Activated T-cell treated with anti-CD3 and anti-CD28 coated beads, Interleukin-2, amount 50 U/mL, for 24 hours (primary cell): ENCODE results near the gene RHOC.

ENCODE experiments used
- DNase-seq: peaks from one replicate; pipeline ENCODE4 v3.0.0-alpha.2; 2020
- H3K27ac Mint-ChIP-seq: 2 replicates; pipeline ENCODE4 v1.8.0; 2020; ENCODE audit warnings: mild to moderate bottlenecking, mixed read lengths
- H3K27me3 Mint-ChIP-seq: 2 replicates; pipeline ENCODE4 v1.8.0; 2020; ENCODE audit warnings: mixed read lengths
- H3K36me3 Mint-ChIP-seq: 2 replicates; pipeline ENCODE4 v1.8.0; 2020; ENCODE audit warnings: low read depth, mixed read lengths
- H3K4me1 Mint-ChIP-seq: 2 replicates; pipeline ENCODE4 v1.8.0; 2020; ENCODE audit warnings: low read depth, mixed read lengths
- H3K4me3 Mint-ChIP-seq: 2 replicates; pipeline ENCODE4 v1.8.0; 2020; ENCODE audit warnings: mild to moderate bottlenecking, moderate library complexity, mixed read lengths
- H3K9me3 Mint-ChIP-seq: 2 replicates; pipeline ENCODE4 v1.8.0; 2020; ENCODE audit warnings: mixed read lengths

Gene RHOC

GRCh38 chr1:112712191-112712590 is 5.3 kb upstream of the RHOC start:
- Mint-ChIP-seq H3K9me3 (no peaks in the 10 kb centered on the region), H3K27ac (no peak overlapping the region), H3K27me3 (peaks cover 34% of the 10 kb centered on the region), H3K4me3 (no peak overlapping the region), H3K36me3 (no peaks in the 10 kb centered on the region), H3K4me1 (peaks cover 31% of the 10 kb centered on the region)
- DNase-seq: no peak

DNA sequence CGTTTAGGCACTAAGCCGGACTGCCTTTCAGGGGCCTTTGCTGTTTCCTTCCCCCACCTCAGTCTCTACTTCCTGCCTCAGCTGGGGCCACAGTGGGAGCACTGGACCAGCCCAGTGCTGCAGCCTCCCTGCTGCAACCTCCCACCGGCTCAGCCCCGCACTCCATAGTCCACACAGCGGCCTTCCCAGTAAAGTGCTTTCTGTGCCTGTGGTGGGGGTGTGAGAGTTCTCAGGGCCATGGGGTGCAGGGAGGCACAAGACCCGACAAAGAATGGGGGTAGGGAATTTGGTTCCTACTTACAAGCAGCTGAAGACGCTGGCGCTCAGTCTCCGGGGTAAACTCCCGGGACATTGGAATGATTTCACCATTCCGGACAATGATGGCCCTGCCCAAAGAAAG is 4.7 kb upstream of the RHOC start:
- H3K9me3 Mint-ChIP-seq: no peaks in the 10 kb centered on the region
- no peak overlapping the region for H3K4me3 Mint-ChIP-seq
- H3K27me3 Mint-ChIP-seq: peaks cover 34% of the 10 kb centered on the region
- H3K36me3 Mint-ChIP-seq: no peaks in the 10 kb centered on the region
- no peak overlapping the region for H3K27ac Mint-ChIP-seq
- DNase-seq: no peak
- H3K4me1 Mint-ChIP-seq: peaks cover 28% of the 10 kb centered on the region

DNA sequence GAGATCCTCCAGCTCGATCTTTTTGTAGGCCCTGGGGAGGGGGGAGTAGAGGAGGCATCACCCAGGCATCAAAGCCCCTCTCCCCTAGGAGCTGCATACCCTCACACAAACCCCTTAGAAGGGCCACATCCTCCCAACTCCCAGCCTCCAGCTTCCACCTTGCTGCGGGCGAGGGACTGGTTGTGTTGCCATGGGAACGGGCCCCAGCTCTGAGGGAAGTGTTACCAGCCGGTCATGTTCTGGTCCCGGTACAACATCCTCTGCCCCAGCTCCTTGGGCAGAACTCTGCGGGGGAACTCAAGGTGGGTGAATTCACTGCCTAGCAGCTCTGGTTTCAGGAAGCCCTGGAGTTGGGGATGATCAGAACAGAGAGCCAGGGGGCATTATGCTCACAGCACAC is 4.1 kb upstream of the RHOC start:
- Mint-ChIP-seq H3K9me3 (no peaks in the 10 kb centered on the region), H3K36me3 (no peaks in the 10 kb centered on the region), H3K27me3 (peaks cover 34% of the 10 kb centered on the region), H3K4me1 (peaks cover 28% of the 10 kb centered on the region), H3K27ac (no peak overlapping the region), H3K4me3 (no peak overlapping the region)
- no peak for DNase-seq

- Mint-ChIP-seq H3K4me1 (peaks cover 28% of the 10 kb centered on the region), H3K27ac (no peak overlapping the region), H3K9me3 (no peaks in the 10 kb centered on the region), H3K27me3 (peaks cover 34% of the 10 kb centered on the region), H3K4me3 (no peak overlapping the region), H3K36me3 (no peaks in the 10 kb centered on the region)
- DNase-seq: no peak
These were observed 3.7 kb upstream of the RHOC start for GRCh38 chr1:112710586-112710985.

DNA sequence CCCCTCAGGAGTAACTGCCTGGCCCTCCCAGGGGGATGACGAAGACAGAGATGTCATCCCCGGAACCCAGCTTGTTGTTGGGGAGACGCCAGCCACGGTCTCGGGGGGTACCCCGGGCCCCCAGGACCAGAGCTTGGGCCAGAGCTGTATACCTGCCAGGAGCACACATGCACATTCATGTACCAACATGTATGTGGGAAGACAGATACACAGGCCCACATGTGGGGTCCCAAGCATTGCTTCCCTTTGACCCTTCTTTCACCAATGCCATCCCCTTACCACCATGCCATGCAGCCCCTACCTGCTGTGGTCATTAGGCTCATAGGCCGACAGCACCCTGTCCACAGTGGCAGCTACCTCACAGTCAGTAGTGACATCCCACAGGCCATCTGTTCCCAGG is 3.2 kb upstream of the RHOC start:
- peaks cover 34% of the 10 kb centered on the region for H3K27me3 Mint-ChIP-seq

DNA sequence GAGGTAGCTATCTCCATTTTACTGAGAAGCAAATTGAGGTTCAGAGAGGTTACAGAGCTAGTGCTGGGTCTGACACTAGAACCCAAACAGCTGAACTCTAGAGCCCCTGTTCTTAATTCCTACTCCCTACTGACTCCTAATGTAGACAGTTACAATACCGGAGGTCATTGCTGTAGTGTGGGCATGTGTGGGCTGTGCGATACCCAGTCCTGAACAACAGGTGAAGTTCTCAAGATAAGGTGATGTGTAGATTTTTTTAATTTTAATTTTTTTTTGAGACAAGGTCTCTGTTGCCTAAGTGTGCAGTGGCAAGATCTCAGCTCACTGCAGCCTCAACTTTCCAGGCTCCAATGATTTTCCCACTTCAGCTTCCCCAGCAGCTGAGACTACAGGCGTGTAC is 1.6 kb upstream of the RHOC start:
- no peak overlapping the region for H3K27ac Mint-ChIP-seq
- no peaks in the 10 kb centered on the region for H3K9me3 Mint-ChIP-seq
- H3K4me3 Mint-ChIP-seq: no peak overlapping the region
- no peak for DNase-seq
- no peaks in the 10 kb centered on the region for H3K36me3 Mint-ChIP-seq
- H3K27me3 Mint-ChIP-seq: peaks cover 25% of the 10 kb centered on the region
- H3K4me1 Mint-ChIP-seq: peaks cover 44% of the 10 kb centered on the region

More for the DNA sequence above, 3.2 kb upstream of the RHOC start:
- DNase-seq: no peak
- H3K4me1 Mint-ChIP-seq: peaks cover 30% of the 10 kb centered on the region
- H3K9me3 Mint-ChIP-seq: no peaks in the 10 kb centered on the region
- no peak overlapping the region for H3K4me3 Mint-ChIP-seq
- no peaks in the 10 kb centered on the region for H3K36me3 Mint-ChIP-seq
- no peak overlapping the region for H3K27ac Mint-ChIP-seq

GRCh38 chr1:112708002-112708448 is 1.1 kb upstream of the RHOC start:
- Mint-ChIP-seq H3K27me3 (peaks cover 20% of the 10 kb centered on the region), H3K9me3 (no peaks in the 10 kb centered on the region), H3K36me3 (no peaks in the 10 kb centered on the region), H3K4me1 (peaks cover 47% of the 10 kb centered on the region), H3K4me3 (peak overlapping the region; percentile 62), H3K27ac (no peak overlapping the region)
- DNase-seq: no peak

- Mint-ChIP-seq H3K27ac (peak overlapping the region; percentile 79), H3K4me1 (peaks cover 53% of the 10 kb centered on the region), H3K4me3 (peak overlapping the region; percentile 62), H3K27me3 (peaks cover 14% of the 10 kb centered on the region), H3K9me3 (no peaks in the 10 kb centered on the region), H3K36me3 (peaks cover 2% of the 10 kb centered on the region)
- DNase-seq: peak; percentile 82
These were observed 484 bp upstream of the RHOC start for GRCh38 chr1:112707221-112708001.

- H3K27me3 Mint-ChIP-seq: peaks cover 11% of the 10 kb centered on the region
- peaks cover 74% of the 10 kb centered on the region for H3K4me1 Mint-ChIP-seq
- H3K9me3 Mint-ChIP-seq: no peaks in the 10 kb centered on the region
- peak overlapping the region; percentile 71 for H3K27ac Mint-ChIP-seq
- peak overlapping the region; percentile 68 for H3K4me3 Mint-ChIP-seq
- H3K36me3 Mint-ChIP-seq: peaks cover 22% of the 10 kb centered on the region
- peak; percentile 56 for DNase-seq
These were observed 1.8 kb downstream of the RHOC start for GRCh38 chr1:112704934-112705627.

- Mint-ChIP-seq H3K9me3 (no peaks in the 10 kb centered on the region), H3K27me3 (peaks cover 11% of the 10 kb centered on the region), H3K27ac (peak overlapping the region; percentile 71), H3K4me1 (peaks cover 74% of the 10 kb centered on the region), H3K4me3 (peak overlapping the region; percentile 68), H3K36me3 (peaks cover 28% of the 10 kb centered on the region)
- no peak for DNase-seq
These were observed 2.5 kb downstream of the RHOC start for GRCh38 chr1:112704391-112704933.

DNA sequence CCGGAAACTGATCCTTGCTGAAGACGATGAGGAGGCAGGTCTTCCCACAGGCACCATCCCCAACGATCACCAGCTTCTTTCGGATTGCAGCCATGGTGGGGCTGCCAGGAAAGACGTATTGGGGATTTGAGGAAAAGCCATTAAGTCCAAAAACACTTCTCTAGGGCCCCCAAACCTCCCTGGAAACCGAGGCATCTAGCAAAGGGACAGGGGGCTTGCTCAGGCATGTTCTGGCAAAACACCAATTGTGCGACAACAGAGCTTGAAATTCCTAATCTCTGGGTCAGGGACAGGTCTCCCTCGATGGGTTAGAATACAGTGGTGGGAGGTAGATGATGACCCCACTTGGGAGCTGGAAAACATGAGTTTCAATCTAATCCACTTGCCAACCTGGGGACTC is 3.2 kb downstream of the RHOC start:
- H3K4me3 Mint-ChIP-seq: no peak overlapping the region
- H3K27ac Mint-ChIP-seq: peak overlapping the region; percentile 37

DNA sequence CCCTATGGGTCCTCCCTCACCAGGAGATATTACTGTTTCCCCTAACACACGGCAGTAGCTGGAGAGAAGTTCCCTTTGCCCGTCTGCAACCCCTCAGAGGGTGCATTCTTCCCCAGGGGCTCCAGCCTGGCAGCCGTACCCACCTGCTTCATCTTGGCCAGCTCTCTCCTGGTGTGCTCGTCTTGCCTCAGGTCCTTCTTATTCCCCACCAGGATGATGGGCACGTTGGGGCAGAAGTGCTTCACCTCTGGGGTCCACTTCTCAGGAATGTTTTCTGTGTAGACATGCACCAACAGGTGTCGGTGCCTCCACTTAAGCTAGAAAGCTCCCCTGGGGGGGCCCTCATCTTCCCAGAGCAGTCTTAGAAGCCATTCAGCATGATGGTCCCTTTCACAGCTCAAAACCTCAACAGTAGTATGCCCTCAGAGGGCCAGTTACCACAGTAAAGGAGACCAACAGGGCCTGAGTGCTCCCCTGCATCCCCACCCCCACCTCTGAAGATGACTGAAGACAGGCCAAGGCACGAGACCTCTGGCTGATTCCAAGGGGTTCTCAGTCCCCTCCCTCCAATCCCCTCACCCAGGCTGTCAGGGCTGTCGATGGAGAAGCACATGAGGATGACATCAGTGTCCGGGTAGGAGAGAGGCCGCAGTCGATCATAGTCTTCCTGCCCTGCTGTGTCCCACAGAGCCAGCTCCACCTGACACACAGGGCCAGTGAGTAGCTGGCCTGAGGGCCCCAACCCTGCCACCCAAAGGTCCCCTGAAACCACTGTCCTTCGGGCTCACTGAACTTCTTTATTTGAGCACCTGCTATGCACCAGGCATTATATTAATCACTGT is 4.3 kb downstream of the RHOC start:
- H3K4me1 Mint-ChIP-seq: peaks cover 72% of the 10 kb centered on the region
- no peaks in the 10 kb centered on the region for H3K9me3 Mint-ChIP-seq
- H3K27ac Mint-ChIP-seq: peak overlapping the region; percentile 94
- peaks cover 2% of the 10 kb centered on the region for H3K27me3 Mint-ChIP-seq
- no peak for DNase-seq
- H3K4me3 Mint-ChIP-seq: no peak overlapping the region
- peaks cover 46% of the 10 kb centered on the region for H3K36me3 Mint-ChIP-seq

More for the DNA sequence above, 3.2 kb downstream of the RHOC start:
- Mint-ChIP-seq H3K27me3 (peaks cover 11% of the 10 kb centered on the region), H3K4me1 (peaks cover 75% of the 10 kb centered on the region), H3K9me3 (no peaks in the 10 kb centered on the region), H3K36me3 (peaks cover 36% of the 10 kb centered on the region)
- no peak for DNase-seq

DNA sequence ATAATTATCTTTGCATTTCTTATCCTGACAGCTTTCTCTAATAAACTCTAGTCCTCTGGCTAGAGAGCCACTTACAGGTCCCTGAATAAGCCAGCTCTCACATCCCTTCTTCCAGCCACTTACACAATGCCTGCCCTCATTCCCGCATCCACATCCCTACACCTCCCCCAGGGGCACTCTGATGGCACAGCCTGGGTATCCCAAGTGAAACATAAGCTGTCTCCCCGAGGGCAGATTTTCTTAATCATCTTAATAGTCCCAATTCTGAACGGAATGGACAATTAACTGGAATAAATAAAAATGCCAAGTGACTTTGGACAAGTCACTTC is 4.9 kb downstream of the RHOC start:
- H3K4me3 Mint-ChIP-seq: no peak overlapping the region
- no peak for DNase-seq
- no peaks in the 10 kb centered on the region for H3K27me3 Mint-ChIP-seq
- H3K27ac Mint-ChIP-seq: peak overlapping the region; percentile 94
- H3K36me3 Mint-ChIP-seq: peaks cover 51% of the 10 kb centered on the region
- no peaks in the 10 kb centered on the region for H3K9me3 Mint-ChIP-seq
- H3K4me1 Mint-ChIP-seq: peaks cover 69% of the 10 kb centered on the region

- Mint-ChIP-seq H3K9me3 (no peaks in the 10 kb centered on the region), H3K27ac (peak overlapping the region; percentile 94), H3K4me1 (peaks cover 69% of the 10 kb centered on the region), H3K36me3 (peaks cover 57% of the 10 kb centered on the region), H3K4me3 (peak overlapping the region; percentile 44), H3K27me3 (no peaks in the 10 kb centered on the region)
- DNase-seq: no peak
These were observed 5.5 kb downstream of the RHOC start for GRCh38 chr1:112701227-112702066.
